Activated CD4-positive, alpha-beta memory T cell treated with anti-CD3 and anti-CD28 coated beads, Interleukin-2, amount 10 ng/mL, durations not matched to agents 7 days and 5 days (primary cell): ENCODE data around the gene APC. TPM values are rescaled to one million over a fixed set of nuclear protein-coding genes. Genes with fewer than 3 reads are reported as not detected.

Source experiments
- CTCF ChIA-PET: fragments of 350-600 bp; sonication (Branson Sonifier 250); formaldehyde crosslinking; loops from one replicate; lab custom pipeline; 2021; ENCODE audit warnings: antibody characterized with exemption, inconsistent platforms; lab: Charles Lee
- POLR2A ChIA-PET: fragments of 350-600 bp; sonication (Branson Sonifier 250); formaldehyde crosslinking; loops from one replicate; lab custom pipeline; 2021; ENCODE audit warnings: antibody characterized with exemption; lab: Charles Lee
- DNase-seq: peaks from one replicate; pipeline ENCODE4 v3.0.0-alpha.2; 2020
- H3K27ac Mint-ChIP-seq: one replicate; pipeline ENCODE4 v1.8.0; 2021; ENCODE audit warnings: mild to moderate bottlenecking, mixed read lengths
- H3K27me3 Mint-ChIP-seq: one replicate; pipeline ENCODE4 v1.8.0; 2021; ENCODE audit warnings: mixed read lengths
- H3K36me3 Mint-ChIP-seq: one replicate; pipeline ENCODE4 v1.8.0; 2021; ENCODE audit warnings: low read depth, mixed read lengths
- H3K4me1 Mint-ChIP-seq: one replicate; pipeline ENCODE4 v1.8.0; 2021; ENCODE audit warnings: mixed read lengths
- H3K4me3 Mint-ChIP-seq: one replicate; pipeline ENCODE4 v1.8.0; 2021; ENCODE audit warnings: mild to moderate bottlenecking, mixed read lengths
- H3K9me3 Mint-ChIP-seq: one replicate; pipeline ENCODE4 v1.8.0; 2021; ENCODE audit warnings: mixed read lengths
- total RNA-seq, 2 experiments: library from RNA; stranded (reverse); gene quantifications; one replicate each; pipeline ENCODE4 v1.2.3, GENCODE V29; 2021

Gene APC
- total RNA-seq, 2 experiments from 2014 or later: 21.7 to 21.9 TPM

DNA sequence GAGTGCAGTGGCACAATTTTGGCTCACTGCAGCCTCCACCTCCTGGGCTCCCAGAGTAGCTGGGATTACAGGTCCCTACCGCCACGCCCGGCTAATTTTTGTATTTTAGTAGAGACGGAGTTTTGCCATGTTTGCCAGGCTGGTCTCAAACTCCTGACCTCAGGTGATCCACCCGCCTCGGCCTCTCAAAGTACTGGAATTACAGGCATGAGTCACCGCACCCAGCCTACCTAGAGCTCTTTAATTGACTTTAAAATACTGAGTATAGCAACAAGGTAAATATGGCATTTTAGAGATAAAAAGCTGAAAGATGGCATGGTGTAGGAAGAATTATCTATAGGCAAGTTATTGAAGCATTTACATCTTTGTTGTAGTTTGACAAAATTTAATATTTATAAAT is 21.0 kb downstream of the APC start:
- no peak for DNase-seq
- Mint-ChIP-seq H3K27ac (no peak overlapping the region), H3K4me3 (no peak overlapping the region), H3K36me3 (peaks cover 7% of the 10 kb centered on the region), H3K9me3 (no peaks in the 10 kb centered on the region), H3K27me3 (no peaks in the 10 kb centered on the region), H3K4me1 (peaks cover 3% of the 10 kb centered on the region)
- POLR2A ChIA-PET: no interaction called here
- CTCF ChIA-PET: interaction anchor here (1.1 to 4.2 kb wide), 7 partner anchors 10 to 238 kb away, joined by 4 to 60 read pairs (median 8); no protein-coding TSS in a partner anchor

DNA sequence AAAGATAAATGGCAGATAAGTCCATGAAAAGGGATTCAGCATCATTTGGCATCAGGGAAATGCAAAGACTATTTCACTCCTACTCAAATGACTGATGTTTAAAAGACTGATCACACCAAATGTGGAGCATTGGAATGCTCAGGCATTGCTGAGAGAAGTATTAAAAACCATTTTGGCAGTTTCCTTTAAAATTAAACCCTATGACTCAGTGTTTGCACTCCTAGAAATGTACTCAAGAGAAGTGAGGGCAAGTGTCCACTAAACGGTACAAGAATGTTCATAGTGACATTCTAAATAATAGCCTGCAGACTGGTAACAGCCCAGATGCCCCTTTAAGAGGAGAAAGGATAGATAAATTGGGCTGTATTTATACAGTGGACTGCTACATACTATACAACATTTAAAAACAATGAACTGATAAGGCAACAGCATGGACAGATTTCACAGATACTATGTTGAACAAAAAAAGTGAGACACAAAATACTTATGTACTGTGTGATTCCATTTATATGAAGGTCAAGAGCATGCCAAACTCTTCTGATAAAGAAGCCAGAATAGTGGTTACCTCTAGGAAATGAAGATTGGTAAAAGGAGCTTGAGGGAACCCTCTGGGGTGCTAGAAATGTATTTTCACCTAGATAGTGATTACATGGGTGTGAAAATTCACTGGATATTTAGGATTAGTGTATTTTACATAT is 24.6 kb downstream of the APC start:
- Mint-ChIP-seq H3K4me3 (no peak overlapping the region), H3K9me3 (no peaks in the 10 kb centered on the region), H3K27ac (no peak overlapping the region), H3K4me1 (peaks cover 3% of the 10 kb centered on the region), H3K27me3 (no peaks in the 10 kb centered on the region), H3K36me3 (peaks cover 7% of the 10 kb centered on the region)
- DNase-seq: no peak
- POLR2A ChIA-PET: no interaction called here
- CTCF ChIA-PET: no interaction called here

- POLR2A ChIA-PET: no interaction called here
- Mint-ChIP-seq H3K27me3 (no peaks in the 10 kb centered on the region), H3K36me3 (peaks cover 7% of the 10 kb centered on the region), H3K4me3 (no peak overlapping the region), H3K9me3 (no peaks in the 10 kb centered on the region), H3K27ac (no peak overlapping the region), H3K4me1 (no peaks in the 10 kb centered on the region)
- no peak for DNase-seq
- CTCF ChIA-PET: no interaction called here
Observed at GRCh38 chr5:112763165-112763564, 25.5 kb downstream of the APC start.

DNA sequence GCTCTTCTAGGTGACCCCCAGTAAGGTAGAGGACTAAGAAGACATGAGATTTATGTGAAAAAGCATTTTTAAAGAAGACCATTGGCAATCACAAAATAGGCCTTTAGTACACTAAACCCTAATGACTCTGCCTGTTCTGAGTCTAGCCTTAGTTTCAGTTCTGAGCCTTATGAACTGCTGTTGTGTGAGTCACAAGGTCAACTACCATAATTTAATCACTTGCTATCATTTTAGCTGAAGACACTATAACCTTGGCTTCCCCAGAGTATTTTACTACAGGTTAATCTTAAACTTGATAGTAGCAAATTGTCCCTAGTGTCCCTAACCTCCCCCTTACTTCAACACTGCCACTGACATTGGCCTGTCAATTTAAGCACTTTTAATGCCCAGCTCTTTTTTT is 34.4 kb downstream of the APC start:
- Mint-ChIP-seq H3K4me1 (peaks cover 3% of the 10 kb centered on the region), H3K36me3 (peaks cover 10% of the 10 kb centered on the region), H3K4me3 (no peak overlapping the region), H3K27me3 (no peaks in the 10 kb centered on the region), H3K27ac (no peak overlapping the region), H3K9me3 (no peaks in the 10 kb centered on the region)
- ChIA-PET CTCF (no interaction called here), POLR2A (no interaction called here)
- DNase-seq: no peak

- Mint-ChIP-seq H3K36me3 (peaks cover 23% of the 10 kb centered on the region), H3K4me1 (peaks cover 6% of the 10 kb centered on the region), H3K27ac (no peak overlapping the region), H3K4me3 (no peak overlapping the region), H3K9me3 (no peaks in the 10 kb centered on the region), H3K27me3 (no peaks in the 10 kb centered on the region)
- POLR2A ChIA-PET: no interaction called here
- DNase-seq: no peak
- CTCF ChIA-PET: interaction anchor here (0.7 kb wide), 1 partner anchor 199 kb away, joined by 3 read pairs; no protein-coding TSS in a partner anchor
Observed at GRCh38 chr5:112776301-112776856, 38.7 kb downstream of the APC start.

DNA sequence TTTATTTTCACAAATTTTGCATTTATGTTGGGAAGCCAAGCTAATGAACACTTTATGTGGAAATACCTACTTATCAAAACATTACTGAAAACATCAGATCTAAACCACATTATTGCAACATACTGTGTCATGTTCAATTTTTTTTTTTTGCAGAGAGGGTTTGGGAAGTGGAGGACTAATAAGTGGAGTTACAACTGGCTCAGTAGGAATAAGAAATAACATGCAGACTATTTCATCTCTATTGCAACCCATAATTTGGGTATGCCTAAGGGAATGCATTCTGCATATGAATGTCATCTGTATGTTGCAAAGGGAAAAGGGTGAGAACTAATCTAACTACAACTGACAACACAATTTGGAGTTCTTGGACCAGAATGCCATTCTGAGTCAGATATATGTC is 41.8 kb downstream of the APC start:
- ChIA-PET POLR2A (no interaction called here), CTCF (interaction anchor here (0.6 kb wide), 1 partner anchor 142 kb away, joined by 3 read pairs; no protein-coding TSS in a partner anchor)
- H3K4me1 Mint-ChIP-seq: peaks cover 3% of the 10 kb centered on the region
- no peaks in the 10 kb centered on the region for H3K27me3 Mint-ChIP-seq
- H3K9me3 Mint-ChIP-seq: no peaks in the 10 kb centered on the region
- H3K27ac Mint-ChIP-seq: no peak overlapping the region
- H3K36me3 Mint-ChIP-seq: peaks cover 24% of the 10 kb centered on the region
- no peak for DNase-seq
- H3K4me3 Mint-ChIP-seq: no peak overlapping the region

DNA sequence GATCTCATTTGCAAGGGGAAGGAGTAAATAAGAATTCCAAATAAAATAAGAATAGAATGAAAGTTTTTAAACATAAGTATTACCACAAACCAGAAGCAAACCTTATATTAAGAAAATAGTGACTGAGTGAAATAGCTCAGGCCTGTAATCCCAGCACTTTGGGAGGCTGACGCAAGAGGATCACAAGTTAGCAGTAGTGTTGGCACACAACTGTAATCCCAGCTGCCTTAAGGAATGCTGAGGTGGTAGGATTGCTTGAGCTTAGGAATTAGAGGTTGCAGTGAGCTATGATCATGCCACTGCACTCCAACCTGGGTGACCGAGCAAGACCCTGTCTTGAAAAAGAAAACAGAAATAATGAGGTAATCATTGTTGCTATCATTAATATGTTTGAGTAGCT is 47.0 kb downstream of the APC start:
- H3K9me3 Mint-ChIP-seq: no peaks in the 10 kb centered on the region
- H3K36me3 Mint-ChIP-seq: peaks cover 12% of the 10 kb centered on the region
- H3K27ac Mint-ChIP-seq: no peak overlapping the region
- POLR2A ChIA-PET: no interaction called here
- CTCF ChIA-PET: no interaction called here
- DNase-seq: no peak
- no peaks in the 10 kb centered on the region for H3K27me3 Mint-ChIP-seq
- no peak overlapping the region for H3K4me3 Mint-ChIP-seq
- H3K4me1 Mint-ChIP-seq: no peaks in the 10 kb centered on the region

DNA sequence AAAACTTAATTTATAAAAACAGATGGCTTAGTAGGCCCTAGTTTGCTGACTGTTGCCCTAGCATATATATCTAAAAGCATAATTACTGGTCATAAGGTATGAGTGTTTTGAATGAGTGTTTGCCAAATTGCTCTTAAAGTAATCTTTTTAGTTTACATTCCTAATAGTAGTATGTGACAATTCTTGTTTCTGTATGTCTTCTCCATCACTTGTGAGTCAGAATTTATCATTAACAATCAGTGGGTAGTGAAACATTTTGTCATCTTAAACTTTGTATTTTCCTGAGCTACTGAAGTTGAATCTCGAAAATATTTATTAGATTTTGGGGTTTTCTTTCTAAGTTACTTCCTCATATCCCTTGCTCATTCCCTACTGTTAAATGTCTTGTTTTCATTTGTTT is 49.6 kb downstream of the APC start:
- no peak for DNase-seq
- H3K9me3 Mint-ChIP-seq: no peaks in the 10 kb centered on the region
- H3K27me3 Mint-ChIP-seq: no peaks in the 10 kb centered on the region
- H3K27ac Mint-ChIP-seq: no peak overlapping the region
- ChIA-PET POLR2A (no interaction called here), CTCF (no interaction called here)
- no peak overlapping the region for H3K4me3 Mint-ChIP-seq
- no peaks in the 10 kb centered on the region for H3K4me1 Mint-ChIP-seq
- peaks cover under 1% of the 10 kb centered on the region for H3K36me3 Mint-ChIP-seq

GRCh38 chr5:112787896-112788295 is 50.2 kb downstream of the APC start:
- Mint-ChIP-seq H3K27ac (no peak overlapping the region), H3K4me3 (no peak overlapping the region), H3K4me1 (no peaks in the 10 kb centered on the region), H3K36me3 (no peaks in the 10 kb centered on the region), H3K27me3 (no peaks in the 10 kb centered on the region), H3K9me3 (no peaks in the 10 kb centered on the region)
- no peak for DNase-seq
- POLR2A ChIA-PET: no interaction called here
- CTCF ChIA-PET: no interaction called here

DNA sequence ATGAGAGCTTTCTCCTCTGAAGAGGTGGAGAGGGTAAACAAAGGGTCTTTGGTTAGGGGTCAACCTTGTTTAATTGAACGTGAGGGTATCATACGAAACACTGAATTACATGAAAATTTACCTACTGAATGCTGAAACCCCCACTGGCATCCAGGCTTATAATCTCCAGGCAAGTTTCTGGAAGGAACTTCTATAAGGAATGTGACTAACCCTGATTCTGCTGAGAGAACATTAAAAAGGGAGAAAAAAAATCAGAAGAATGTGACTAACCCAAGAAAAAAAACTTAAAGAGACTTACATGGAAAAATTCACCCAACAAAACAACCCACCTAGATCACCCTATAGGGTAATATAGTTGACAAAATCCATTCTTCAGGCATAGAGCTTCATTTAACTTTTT is 55.5 kb downstream of the APC start:
- Mint-ChIP-seq H3K36me3 (peaks cover 27% of the 10 kb centered on the region), H3K27me3 (no peaks in the 10 kb centered on the region), H3K4me3 (no peak overlapping the region), H3K9me3 (no peaks in the 10 kb centered on the region), H3K27ac (no peak overlapping the region), H3K4me1 (no peaks in the 10 kb centered on the region)
- CTCF ChIA-PET: interaction anchor here (1.5 kb wide), 1 partner anchor 36 kb away, joined by 3 read pairs; no protein-coding TSS in a partner anchor
- DNase-seq: no peak
- POLR2A ChIA-PET: no interaction called here

DNA sequence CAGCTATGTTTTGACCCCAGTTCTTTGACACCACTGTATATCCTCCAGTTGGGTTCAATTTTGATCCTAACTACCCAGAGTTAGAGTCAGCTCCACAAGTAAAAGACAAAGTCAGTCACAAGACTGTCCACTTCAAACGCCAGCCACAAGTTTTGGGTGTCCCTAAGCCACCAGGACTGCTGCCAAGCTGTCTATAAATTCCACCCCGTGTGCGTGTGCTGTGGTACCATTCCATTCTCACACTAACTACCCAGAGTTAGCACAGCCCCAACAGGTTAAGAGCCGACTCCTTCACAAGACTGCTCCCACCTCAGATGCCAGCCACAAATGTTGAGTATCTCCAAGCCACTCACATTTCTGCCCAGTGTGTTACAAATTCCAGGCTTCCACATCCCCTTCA is 56.7 kb downstream of the APC start:
- H3K4me1 Mint-ChIP-seq: no peaks in the 10 kb centered on the region
- H3K27me3 Mint-ChIP-seq: no peaks in the 10 kb centered on the region
- H3K36me3 Mint-ChIP-seq: peaks cover 29% of the 10 kb centered on the region
- no peak overlapping the region for H3K4me3 Mint-ChIP-seq
- no peak for DNase-seq
- POLR2A ChIA-PET: no interaction called here
- H3K9me3 Mint-ChIP-seq: no peaks in the 10 kb centered on the region
- CTCF ChIA-PET: no interaction called here
- H3K27ac Mint-ChIP-seq: no peak overlapping the region

DNA sequence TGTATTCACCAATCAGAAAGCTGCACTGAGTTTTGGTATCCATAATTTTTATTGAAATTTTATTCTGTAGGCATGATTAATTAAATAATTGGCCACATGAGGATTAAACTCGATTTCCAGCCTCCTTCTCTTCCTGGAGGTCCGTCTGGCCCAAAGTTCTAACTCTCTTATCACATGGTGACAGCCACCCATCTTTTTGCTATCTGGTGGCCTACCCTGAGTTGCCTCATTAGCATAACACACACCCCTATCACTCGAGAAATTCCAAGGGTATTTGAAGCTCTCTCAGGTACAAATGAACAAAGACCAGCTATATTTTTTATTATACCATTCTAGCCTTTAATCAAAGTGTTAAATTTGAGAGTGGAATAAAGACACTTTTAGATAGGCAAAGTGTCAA is 57.7 kb downstream of the APC start:
- Mint-ChIP-seq H3K4me3 (no peak overlapping the region), H3K27ac (no peak overlapping the region), H3K27me3 (no peaks in the 10 kb centered on the region), H3K4me1 (no peaks in the 10 kb centered on the region), H3K36me3 (peaks cover 32% of the 10 kb centered on the region), H3K9me3 (no peaks in the 10 kb centered on the region)
- ChIA-PET CTCF (no interaction called here), POLR2A (no interaction called here)
- no peak for DNase-seq

- Mint-ChIP-seq H3K27ac (no peak overlapping the region), H3K27me3 (no peaks in the 10 kb centered on the region), H3K4me3 (no peak overlapping the region), H3K36me3 (peaks cover 32% of the 10 kb centered on the region), H3K9me3 (no peaks in the 10 kb centered on the region), H3K4me1 (no peaks in the 10 kb centered on the region)
- ChIA-PET CTCF (no interaction called here), POLR2A (no interaction called here)
- no peak for DNase-seq
Observed at GRCh38 chr5:112795944-112796678, 58.4 kb downstream of the APC start.
